ENCODE data around the gene GH2. TPM values are rescaled to one million over a fixed set of nuclear protein-coding genes. Genes with fewer than 3 reads are reported as not detected.
"Not testable (repeated sequence)": the region's sequence is repeated elsewhere in the genome, so short reads cannot be mapped to it uniquely, and the experiment has no call there.

GH2 gene
- total RNA-seq, 4 donors from 2014 or later, result not detected

DNA sequence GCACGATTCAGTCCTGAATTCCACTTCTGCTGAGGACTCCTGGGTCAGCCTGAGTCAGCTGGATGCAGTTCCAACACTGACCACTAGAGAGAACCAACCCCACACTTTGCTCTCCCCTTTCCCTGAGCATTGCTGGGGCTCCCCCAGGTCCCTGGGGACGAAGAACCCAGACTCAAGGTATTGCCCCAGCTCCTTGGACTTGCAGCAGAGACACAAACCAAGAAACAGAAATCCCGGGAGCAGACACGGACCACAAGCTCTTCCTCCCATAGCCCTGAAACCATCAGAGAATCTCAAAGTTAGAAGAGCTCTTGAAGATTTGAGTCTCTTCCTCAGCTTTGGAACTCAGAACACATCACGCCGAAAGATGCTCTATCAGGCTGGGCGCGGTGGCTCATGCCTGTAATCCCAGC lies 37.6 kb upstream of the GH2 start:
- intact Hi-C loops (cut with DNase I), result loop anchor here (10.0 kb wide), 1 partner anchor 215 kb away; the partner anchor contains the start of gene ERN1
- no peak overlapping the region for H3K4me3 ChIP-seq
- H3K27me3 ChIP-seq, result peaks cover 0 to 14% (median 0%) of the 10 kb centered on the region in 4 donors
- H3K36me3 ChIP-seq, result no peaks in the 10 kb centered on the region
- no peaks in the 10 kb centered on the region for H3K9me3 ChIP-seq
- DNase-seq, result no peak
- TF ChIP-seq POLR2A (IDR thresholded peaks at IDR 0.05), result no peak
- TF ChIP-seq, protein P1, sequence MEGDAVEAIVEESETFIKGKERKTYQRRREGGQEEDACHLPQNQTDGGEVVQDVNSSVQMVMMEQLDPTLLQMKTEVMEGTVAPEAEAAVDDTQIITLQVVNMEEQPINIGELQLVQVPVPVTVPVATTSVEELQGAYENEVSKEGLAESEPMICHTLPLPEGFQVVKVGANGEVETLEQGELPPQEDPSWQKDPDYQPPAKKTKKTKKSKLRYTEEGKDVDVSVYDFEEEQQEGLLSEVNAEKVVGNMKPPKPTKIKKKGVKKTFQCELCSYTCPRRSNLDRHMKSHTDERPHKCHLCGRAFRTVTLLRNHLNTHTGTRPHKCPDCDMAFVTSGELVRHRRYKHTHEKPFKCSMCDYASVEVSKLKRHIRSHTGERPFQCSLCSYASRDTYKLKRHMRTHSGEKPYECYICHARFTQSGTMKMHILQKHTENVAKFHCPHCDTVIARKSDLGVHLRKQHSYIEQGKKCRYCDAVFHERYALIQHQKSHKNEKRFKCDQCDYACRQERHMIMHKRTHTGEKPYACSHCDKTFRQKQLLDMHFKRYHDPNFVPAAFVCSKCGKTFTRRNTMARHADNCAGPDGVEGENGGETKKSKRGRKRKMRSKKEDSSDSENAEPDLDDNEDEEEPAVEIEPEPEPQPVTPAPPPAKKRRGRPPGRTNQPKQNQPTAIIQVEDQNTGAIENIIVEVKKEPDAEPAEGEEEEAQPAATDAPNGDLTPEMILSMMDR (IDR thresholded peaks at IDR 0.05), result peak; percentile 93 to 96 (median 94)
- 45 to 53% methylated on average over 4 to 8 of the region's 8 CpGs for WGBS, 2 donors
- no peak overlapping the region for H3K27ac ChIP-seq
- H3K4me1 ChIP-seq, result peaks cover 0 to 5% (median 0%) of the 10 kb centered on the region in 3 donors

DNA sequence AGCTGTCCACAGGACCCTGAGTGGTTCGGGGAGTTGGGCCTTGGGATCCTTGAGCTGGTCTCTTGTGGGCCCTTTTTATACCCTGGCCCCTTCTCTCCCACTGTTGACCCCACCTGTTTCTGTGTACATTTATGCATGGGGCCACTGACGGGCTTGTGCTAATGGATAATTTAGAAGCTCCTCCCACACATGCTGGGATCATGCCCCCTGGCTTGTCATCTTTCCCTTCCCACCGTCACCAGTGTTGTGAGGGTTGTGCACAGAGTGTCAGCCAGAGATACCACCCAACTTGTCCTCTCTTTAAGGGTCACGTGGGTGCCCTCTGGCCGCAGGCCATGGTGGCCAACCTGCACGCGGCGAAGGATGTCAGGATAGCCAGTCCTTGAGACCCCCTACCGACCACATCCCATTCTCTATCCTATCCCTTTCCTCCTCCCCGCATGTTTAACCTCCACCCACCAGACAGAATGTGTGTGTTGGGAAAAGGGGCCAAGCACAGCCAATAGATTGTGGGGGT lies 37.1 kb upstream of the GH2 start, which contains the start of gene GH1:
Gene GH1, minus strand, starts transcription at position 51 of the 517 bp plus-strand sequence. CDS start 63 bp downstream, outside the sequence.
- not testable (repeated sequence) for DNase-seq, H3K4me3 ChIP-seq

DNA sequence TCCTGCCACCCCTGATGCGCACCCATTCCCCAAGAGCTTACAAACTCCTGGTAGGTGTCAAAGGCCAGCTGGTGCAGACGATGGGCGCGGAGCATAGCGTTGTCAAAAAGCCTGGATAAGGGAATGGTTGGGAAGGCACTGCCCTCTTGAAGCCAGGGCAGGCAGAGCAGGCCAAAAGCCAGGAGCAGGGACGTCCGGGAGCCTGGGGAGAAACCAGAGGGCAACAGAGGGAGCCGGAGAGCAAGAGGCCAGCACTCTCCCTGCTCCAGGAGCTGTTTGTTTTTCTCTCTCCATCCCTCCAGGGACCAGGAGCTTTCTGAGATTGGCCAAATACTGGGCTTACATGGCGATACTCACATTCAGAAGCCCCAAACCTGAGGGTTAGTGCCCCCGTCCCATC lies 36.6 kb upstream of the GH2 start:
- no peak for DNase-seq
- Histone ChIP-seq H3K4me1 (peaks cover 0 to 5% (median 0%) of the 10 kb centered on the region in 3 donors), H3K36me3 (no peaks in the 10 kb centered on the region), H3K27me3 (peaks cover 0 to 14% (median 0%) of the 10 kb centered on the region in 4 donors), H3K9me3 (no peaks in the 10 kb centered on the region), H3K4me3 (no peak overlapping the region), H3K27ac (no peak overlapping the region)
- TF ChIP-seq, protein P1 (IDR thresholded peaks at IDR 0.05), result no peak
- no peak for TF ChIP-seq POLR2A (IDR thresholded peaks at IDR 0.05)
- intact Hi-C loops (cut with DNase I), result loop anchor here (10.0 kb wide), 1 partner anchor 216 kb away; the partner anchor contains the start of gene ERN1
- 53 to 83% methylated on average over 1 to 4 of the region's 10 CpGs for WGBS, 2 donors

More for the DNA sequence above, 37.1 kb upstream of the GH2 start, which contains the start of gene GH1:
- H3K27ac ChIP-seq, H3K36me3 ChIP-seq, H3K4me1 ChIP-seq, H3K9me3 ChIP-seq: not testable (repeated sequence)
- intact Hi-C loops (cut with DNase I), result loop anchor here (10.0 kb wide), 1 partner anchor 216 kb away; the partner anchor contains the start of gene ERN1
- 38 to 53% methylated on average over 6 to 9 of the region's 10 CpGs for WGBS, 2 donors
- peaks cover 0 to 14% (median 0%) of the 10 kb centered on the region in 4 donors for H3K27me3 ChIP-seq

DNA sequence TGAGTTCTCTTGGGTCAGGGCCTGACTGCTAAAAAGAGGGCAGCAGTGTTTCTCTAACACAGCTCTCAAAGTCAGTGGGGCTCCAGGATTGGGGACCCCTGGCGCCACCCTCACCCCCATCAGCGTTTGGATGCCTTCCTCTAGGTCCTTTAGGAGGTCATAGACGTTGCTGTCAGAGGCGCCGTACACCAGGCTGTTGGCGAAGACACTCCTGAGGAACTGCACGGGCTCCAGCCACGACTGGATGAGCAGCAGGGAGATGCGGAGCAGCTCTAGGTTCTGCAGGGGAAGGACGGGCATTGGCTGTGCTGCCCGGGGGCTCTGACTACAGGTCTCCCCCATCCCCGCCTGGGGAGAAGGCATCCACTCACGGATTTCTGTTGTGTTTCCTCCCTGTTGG lies 35.9 kb upstream of the GH2 start:
- no peak overlapping the region for H3K27ac ChIP-seq
- no peaks in the 10 kb centered on the region for H3K9me3 ChIP-seq
- H3K4me1 ChIP-seq, result peaks cover 0 to 5% (median 0%) of the 10 kb centered on the region in 3 donors
- H3K27me3 ChIP-seq, result peaks cover 0 to 14% (median 0%) of the 10 kb centered on the region in 4 donors
- DNase-seq, result no peak
- 41 to 68% methylated on average over 3 to 13 of the region's 13 CpGs for WGBS, 2 donors
- intact Hi-C loops (cut with DNase I), result loop anchor here (10.0 kb wide), 1 partner anchor 217 kb away; the partner anchor contains the start of gene ERN1
- H3K36me3 ChIP-seq, result no peaks in the 10 kb centered on the region
- TF ChIP-seq, protein P1 (IDR thresholded peaks at IDR 0.05), result no peak
- TF ChIP-seq POLR2A (IDR thresholded peaks at IDR 0.05), result no peak
- no peak overlapping the region for H3K4me3 ChIP-seq

DNA sequence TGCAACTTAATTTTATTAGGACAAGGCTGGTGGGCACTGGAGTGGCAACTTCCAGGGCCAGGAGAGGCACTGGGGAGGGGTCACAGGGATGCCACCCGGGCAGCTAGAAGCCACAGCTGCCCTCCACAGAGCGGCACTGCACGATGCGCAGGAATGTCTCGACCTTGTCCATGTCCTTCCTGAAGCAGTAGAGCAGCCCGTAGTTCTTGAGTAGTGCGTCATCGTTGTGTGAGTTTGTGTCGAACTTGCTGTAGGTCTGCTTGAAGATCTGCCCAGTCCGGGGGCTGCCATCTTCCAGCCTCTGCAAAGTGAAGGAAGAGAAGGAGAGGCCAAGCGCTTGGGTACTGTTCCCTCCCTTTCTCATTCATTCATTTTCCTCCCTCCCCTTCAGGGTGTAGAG lies 35.5 kb upstream of the GH2 start:
- H3K36me3 ChIP-seq, DNase-seq, H3K4me1 ChIP-seq, H3K9me3 ChIP-seq, H3K27ac ChIP-seq, H3K4me3 ChIP-seq: not testable (repeated sequence)
- intact Hi-C loops (cut with DNase I), result loop anchor here (10.0 kb wide), 1 partner anchor 218 kb away; the partner anchor contains the start of gene ERN1
- H3K27me3 ChIP-seq, result peaks cover 0 to 14% (median 0%) of the 10 kb centered on the region in 4 donors
- 88 to 90% methylated on average over 8 of the region's 11 CpGs for WGBS, 2 donors

DNA sequence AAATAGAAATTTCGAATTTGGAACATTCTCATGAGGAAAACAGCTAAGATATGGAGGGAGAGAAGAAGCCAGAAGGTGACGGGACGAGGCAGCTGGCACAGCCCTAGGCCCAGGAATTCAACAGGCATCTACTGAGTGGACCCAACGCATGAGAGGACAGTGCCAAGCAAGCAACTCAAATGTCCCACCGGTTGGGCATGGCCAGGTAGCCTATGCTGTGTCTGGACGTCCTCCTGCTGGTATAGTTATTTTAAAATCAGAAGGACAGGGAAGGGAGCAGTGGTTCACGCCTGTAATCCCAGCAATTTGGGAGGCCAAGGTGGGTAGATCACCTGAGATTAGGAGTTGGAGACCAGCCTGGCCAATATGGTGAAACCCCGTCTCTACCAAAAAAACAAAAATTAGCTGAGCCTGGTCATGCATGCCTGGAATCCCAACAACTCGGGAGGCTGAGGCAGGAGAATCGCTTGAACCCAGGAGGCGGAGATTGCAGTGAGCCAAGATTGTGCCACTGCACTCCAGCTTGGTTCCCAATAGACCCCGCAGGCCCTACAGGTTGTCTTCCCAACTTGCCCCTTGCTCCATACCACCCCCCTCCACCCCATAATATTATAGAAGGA lies 34.9 kb upstream of the GH2 start:
- no peaks in the 10 kb centered on the region for H3K9me3 ChIP-seq
- H3K4me3 ChIP-seq, result no peak overlapping the region
- no peak for DNase-seq
- no peak for TF ChIP-seq POLR2A (IDR thresholded peaks at IDR 0.05)
- TF ChIP-seq, protein P1 (IDR thresholded peaks at IDR 0.05), result no peak
- intact Hi-C loops (cut with DNase I), result loop anchor here (10.0 kb wide), 1 partner anchor 218 kb away; the partner anchor contains the start of gene ERN1
- H3K27ac ChIP-seq, result no peak overlapping the region
- H3K4me1 ChIP-seq, result peaks cover 0 to 5% (median 0%) of the 10 kb centered on the region in 3 donors
- no peaks in the 10 kb centered on the region for H3K36me3 ChIP-seq
- WGBS, 2 donors, result 77 to 80% methylated on average over 10 to 12 of the region's 12 CpGs
- peaks cover 0 to 19% (median 0%) of the 10 kb centered on the region in 4 donors for H3K27me3 ChIP-seq

DNA sequence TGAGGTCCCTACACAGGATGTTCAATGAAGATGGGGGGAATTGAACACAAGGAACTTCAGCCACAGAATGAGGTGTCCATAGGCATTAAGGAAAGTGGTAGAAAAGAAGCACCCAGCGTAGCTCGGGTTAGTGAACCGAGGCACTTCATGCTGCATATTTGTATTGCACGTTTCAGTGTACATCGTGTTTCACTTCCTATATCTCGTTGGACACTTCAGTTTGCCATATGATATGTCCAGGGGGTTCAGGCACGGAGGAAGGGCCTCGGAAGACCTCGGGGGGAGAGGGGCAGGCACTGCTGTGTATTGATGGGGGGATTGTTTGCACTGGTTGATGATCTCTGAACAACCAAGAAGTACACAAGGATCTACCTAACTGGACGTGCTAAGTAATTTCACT lies 34.0 kb upstream of the GH2 start:
- not testable (repeated sequence) for H3K36me3 ChIP-seq, H3K9me3 ChIP-seq, DNase-seq, H3K4me1 ChIP-seq, H3K27ac ChIP-seq, H3K4me3 ChIP-seq
- intact Hi-C loops (cut with DNase I), result loop anchor here (10.0 kb wide), 1 partner anchor 219 kb away; the partner anchor contains the start of gene ERN1
- H3K27me3 ChIP-seq, result peaks cover 0 to 28% (median 0%) of the 10 kb centered on the region in 4 donors
- 76 to 84% methylated on average over 9 to 10 of the region's 10 CpGs for WGBS, 2 donors

All from esophagus squamous epithelium (tissue), 5 donors.